Naive thymus-derived CD4-positive, alpha-beta T cell (primary cell): ENCODE measurements around the gene MAPK7. TPM values are rescaled to one million over a fixed set of nuclear protein-coding genes. Genes with fewer than 3 reads are reported as not detected.
A peak's percentile ranks its signal among the peaks of the same experiment; 100 is the strongest.

ENCODE experiments used
- ATAC-seq: fragments of 150-1000 bp; cut with Tn5 transposase; 2 replicates; pipeline ENCODE4 v1.10.0; 2021; ENCODE audit warnings: mild to moderate bottlenecking, moderate library complexity
- CTCF ChIA-PET: fragments of 350-600 bp; sonication (Branson Sonifier 250); formaldehyde crosslinking; loops from one replicate; lab custom pipeline; 2021; ENCODE audit warnings: antibody characterized with exemption; lab: Charles Lee
- POLR2A ChIA-PET: fragments of 350-600 bp; sonication (Branson Sonifier 250); formaldehyde crosslinking; loops from one replicate; lab custom pipeline; 2021; ENCODE audit warnings: antibody characterized with exemption, inconsistent platforms; lab: Charles Lee
- DNase-seq, 9 donors: peaks; one replicate each; pipeline versions ENCODE4 v3.0.0 to v3.0.0-alpha.2; 2020 to 2022; ENCODE audit warnings: mixed read lengths in 1 of 9
- H3K27ac ChIP-seq: one replicate; pipeline ENCODE4 v1.7.0; 2013; ENCODE audit warnings: mild to moderate bottlenecking, low read depth, low read length, moderate library complexity
- H3K27me3 ChIP-seq, 2 donors: one replicate each; pipeline ENCODE4 v1.7.0; 2013; ENCODE audit warnings: low read length in 2 of 2, mild to moderate bottlenecking in 2 of 2, moderate library complexity in 2 of 2; ENCODE audit not compliant: control insufficient read depth in 2 of 2, insufficient read depth in 2 of 2
- H3K36me3 ChIP-seq, 3 experiments: 1 replicate in 2 of 3; 2 replicates in 1 of 3; pipeline ENCODE4 v1.7.0; 2013; ENCODE audit warnings: low read length in 3 of 3, mild to moderate bottlenecking in 3 of 3, moderate library complexity in 1 of 3; ENCODE audit not compliant: insufficient read depth in 3 of 3, control insufficient read depth in 2 of 3
- H3K4me1 ChIP-seq, 2 donors: one replicate each; pipeline ENCODE4 v1.7.0; 2013; ENCODE audit warnings: low read length in 2 of 2, mild to moderate bottlenecking in 2 of 2, moderate library complexity in 1 of 2; ENCODE audit not compliant: control insufficient read depth in 2 of 2, insufficient read depth in 2 of 2
- H3K4me3 ChIP-seq: 2 replicates; pipeline ENCODE4 v1.7.0; 2013; ENCODE audit warnings: mild to moderate bottlenecking, low read length
- H3K9me3 ChIP-seq, 3 experiments: 1 replicate in 2 of 3; 2 replicates in 1 of 3; pipeline ENCODE4 v1.7.0; 2013; ENCODE audit warnings: low read length in 3 of 3; ENCODE audit not compliant: control insufficient read depth in 2 of 3
- H3K27ac Mint-ChIP-seq, 9 donors: one replicate each; pipeline ENCODE4 v1.8.0; 2020 to 2022; ENCODE audit warnings: mixed read lengths in 9 of 9, mild to moderate bottlenecking in 8 of 9, moderate library complexity in 5 of 9, inconsistent platforms in 2 of 9
- H3K27me3 Mint-ChIP-seq, 5 donors: one replicate each; pipeline ENCODE4 v1.8.0; 2021 to 2022; ENCODE audit warnings: mixed read lengths in 5 of 5, mild to moderate bottlenecking in 1 of 5
- H3K36me3 Mint-ChIP-seq, 5 donors: one replicate each; pipeline ENCODE4 v1.8.0; 2020 to 2022; ENCODE audit warnings: mixed read lengths in 5 of 5, mild to moderate bottlenecking in 3 of 5, inconsistent platforms in 1 of 5
- H3K4me1 Mint-ChIP-seq, 7 donors: one replicate each; pipeline ENCODE4 v1.8.0; 2020 to 2022; ENCODE audit warnings: mixed read lengths in 7 of 7, mild to moderate bottlenecking in 3 of 7, inconsistent platforms in 1 of 7
- H3K4me3 Mint-ChIP-seq, 10 donors: one replicate each; pipeline ENCODE4 v1.8.0; 2020 to 2022; ENCODE audit warnings: mild to moderate bottlenecking in 10 of 10, mixed read lengths in 10 of 10, moderate library complexity in 6 of 10, inconsistent platforms in 2 of 10
- H3K9me3 Mint-ChIP-seq, 11 donors: one replicate each; pipeline ENCODE4 v1.8.0; 2020 to 2022; ENCODE audit warnings: mixed read lengths in 11 of 11, mild to moderate bottlenecking in 4 of 11, inconsistent platforms in 1 of 11, moderate library complexity in 1 of 11
- intact Hi-C, 2 donors: fragments of 100-400 bp; cut with micrococcal nuclease; formaldehyde crosslinking; loops; one replicate each; pipeline ENCODE4 v1.15.1; 2023
- polyA plus RNA-seq, 2 donors: library from polyadenylated mRNA; unstranded; fragments of 300-500 nt; fragmentation: Illumina TruSeq; gene quantifications; one replicate each; pipeline ENCODE4 v1.2.3, GENCODE V29; 2021
- total RNA-seq, 6 experiments: library from RNA in 5 of 6; stranded (reverse) in 5 of 6; gene quantifications; 1 replicate in 5 of 6; 2 replicates in 1 of 6; pipeline ENCODE4 v1.2.3 and lab custom pipeline; 2021 to 2026

Gene MAPK7
- total and polyA plus RNA-seq, 7 experiments from 2014 or later: 4.3 to 50.5 (median 25.7) TPM

DNA sequence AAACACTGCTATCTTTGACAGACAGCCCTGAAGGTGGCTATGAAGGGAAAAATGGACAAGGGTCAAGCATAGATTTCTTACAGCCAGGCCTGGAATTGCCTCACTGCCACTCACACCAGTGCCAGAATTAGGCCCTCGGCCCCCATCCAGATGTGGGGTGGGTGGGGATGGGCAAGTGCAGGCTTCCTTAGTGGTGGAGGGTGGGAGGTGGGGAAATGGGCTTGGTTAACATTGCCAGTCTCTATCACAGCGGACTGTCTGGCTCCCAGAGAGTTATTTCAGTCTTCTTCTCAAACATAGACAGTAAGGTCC is 40.6 kb upstream of the MAPK7 start:
- CTCF ChIA-PET: interaction anchor here (1.1 to 1.3 kb wide), 2 partner anchors 31 to 36 kb away, joined by 3 to 4 read pairs; no protein-coding TSS in a partner anchor
- POLR2A ChIA-PET: interaction anchor here (1.0 kb wide), 1 partner anchor 8 kb away, joined by 3 read pairs; no protein-coding TSS in a partner anchor
- H3K4me1 ChIP-seq: no peaks in the 10 kb centered on the region
- H3K4me1 Mint-ChIP-seq: peaks cover 0 to 2% (median 0%) of the 10 kb centered on the region in 7 donors
- H3K27me3 ChIP-seq: no peaks in the 10 kb centered on the region
- DNase-seq: no peak
- no peak overlapping the region for H3K27ac Mint-ChIP-seq
- no peaks in the 10 kb centered on the region for H3K9me3 Mint-ChIP-seq
- ATAC-seq: no peak
- no peak overlapping the region for H3K4me3 ChIP-seq
- H3K4me3 Mint-ChIP-seq: no peak overlapping the region
- no peak overlapping the region for H3K27ac ChIP-seq
- H3K36me3 ChIP-seq: no peaks in the 10 kb centered on the region
- H3K27me3 Mint-ChIP-seq: peaks cover 8 to 39% (median 29%) of the 10 kb centered on the region in 5 donors
- H3K36me3 Mint-ChIP-seq: no peaks in the 10 kb centered on the region
- no peaks in the 10 kb centered on the region for H3K9me3 ChIP-seq
- intact Hi-C loops: loop anchor here in 1 of 2 donors (1.0 kb wide), 1 partner anchor 110 kb away; no protein-coding TSS in a partner anchor

DNA sequence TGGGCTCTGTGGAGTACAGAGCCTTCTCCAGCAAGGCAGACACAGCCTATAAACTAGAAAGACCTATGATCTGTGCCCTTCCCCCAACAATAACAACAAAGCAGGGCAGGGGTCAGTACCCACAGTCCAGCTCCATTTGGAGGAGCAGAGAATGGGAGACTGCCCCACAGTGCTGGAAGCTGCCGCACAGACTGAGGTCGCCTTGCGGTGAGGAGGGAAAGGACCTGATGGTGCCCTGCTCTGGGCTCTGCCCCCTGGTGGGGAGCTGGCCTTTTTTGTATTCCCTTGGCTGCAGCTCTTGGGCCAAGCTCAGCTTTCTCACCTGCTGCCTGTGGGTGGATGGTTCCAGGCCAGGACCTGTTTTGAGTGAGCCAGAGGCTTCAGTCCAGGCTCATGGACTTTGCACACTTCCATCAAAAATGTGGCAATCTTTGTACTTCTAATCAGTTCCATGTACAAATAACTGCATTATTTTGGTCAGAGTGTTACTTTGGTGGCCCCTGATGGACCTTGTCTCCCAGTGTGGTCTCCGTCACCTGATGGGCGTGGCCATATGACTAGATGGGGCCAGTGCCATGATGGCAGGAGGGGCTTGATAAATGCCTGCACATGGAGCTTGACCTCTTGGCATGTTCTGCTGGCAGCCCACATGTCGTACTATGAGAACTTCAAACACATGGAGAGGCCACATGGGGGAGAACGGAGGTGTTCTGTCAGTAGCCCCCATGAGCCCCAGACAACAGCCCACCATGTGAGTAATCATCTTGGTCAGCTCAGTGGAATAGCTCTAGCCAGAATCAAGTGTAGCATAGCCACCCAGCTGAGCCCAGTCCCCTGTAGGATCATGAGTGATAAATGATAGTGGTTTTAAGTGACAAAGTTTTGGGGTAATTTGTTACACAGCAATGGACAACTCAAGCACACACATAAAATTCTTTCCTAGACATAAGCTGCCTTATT is 40.0 kb upstream of the MAPK7 start:
- no peaks in the 10 kb centered on the region for H3K4me1 Mint-ChIP-seq
- CTCF ChIA-PET: interaction anchor here (1.1 to 1.6 kb wide), 3 partner anchors 32 to 109 kb away, joined by 3 to 8 read pairs (median 4); no protein-coding TSS in a partner anchor
- no peak overlapping the region for H3K4me3 ChIP-seq
- ATAC-seq (peak; percentile 95), DNase-seq (peak; percentile 47 to 69 (median 63))
- no peaks in the 10 kb centered on the region for H3K36me3 ChIP-seq
- POLR2A ChIA-PET: interaction anchor here (0.8 to 1.3 kb wide), 3 partner anchors 9 to 51 kb away, joined by 3 to 4 read pairs (median 3); no protein-coding TSS in a partner anchor
- H3K9me3 ChIP-seq: no peaks in the 10 kb centered on the region
- no peak overlapping the region for H3K4me3 Mint-ChIP-seq
- no peak overlapping the region for H3K27ac Mint-ChIP-seq
- no peaks in the 10 kb centered on the region for H3K27me3 ChIP-seq
- no peaks in the 10 kb centered on the region for H3K9me3 Mint-ChIP-seq
- no peaks in the 10 kb centered on the region for H3K4me1 ChIP-seq
- no peak overlapping the region for H3K27ac ChIP-seq
- no peaks in the 10 kb centered on the region for H3K36me3 Mint-ChIP-seq
- intact Hi-C loops: loop anchor here in 1 of 2 donors (1.0 kb wide), 1 partner anchor 109 kb away; no protein-coding TSS in a partner anchor
- peaks cover 8 to 39% (median 28%) of the 10 kb centered on the region in 5 donors for H3K27me3 Mint-ChIP-seq

DNA sequence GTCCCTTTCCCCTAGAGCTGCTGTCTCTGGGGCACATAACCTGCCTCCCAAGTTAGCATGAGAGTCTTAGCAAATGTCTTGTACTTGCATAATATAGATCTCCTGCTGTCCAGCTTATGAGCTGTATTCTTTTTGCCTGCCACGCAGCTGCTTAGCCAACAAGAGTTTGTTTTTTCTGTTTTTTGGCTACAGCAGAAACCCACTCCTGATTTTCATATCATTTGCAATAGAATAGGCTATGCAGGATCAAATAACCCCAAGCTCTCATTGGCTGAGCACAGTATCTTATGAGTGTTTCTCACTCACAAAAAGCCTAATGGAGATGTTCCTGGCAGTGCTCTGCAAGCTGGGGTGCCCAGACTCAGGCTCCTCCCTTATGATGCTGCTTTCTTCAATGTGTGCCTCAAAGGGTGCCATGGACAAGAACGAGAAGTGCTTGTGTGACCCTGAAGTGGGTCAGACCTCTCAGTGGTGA is 38.9 kb upstream of the MAPK7 start:
- Mint-ChIP-seq H3K4me3 (no peak overlapping the region), H3K9me3 (no peaks in the 10 kb centered on the region), H3K36me3 (no peaks in the 10 kb centered on the region), H3K27ac (no peak overlapping the region), H3K27me3 (peaks cover 8 to 39% (median 28%) of the 10 kb centered on the region in 5 donors), H3K4me1 (no peaks in the 10 kb centered on the region)
- Histone ChIP-seq H3K4me1 (no peaks in the 10 kb centered on the region), H3K36me3 (no peaks in the 10 kb centered on the region), H3K4me3 (no peak overlapping the region), H3K27me3 (no peaks in the 10 kb centered on the region), H3K27ac (no peak overlapping the region), H3K9me3 (no peaks in the 10 kb centered on the region)
- ATAC-seq: no peak
- ChIA-PET POLR2A (interaction anchor here (1.3 kb wide), 1 partner anchor 33 kb away, joined by 4 read pairs; no protein-coding TSS in a partner anchor), CTCF (interaction anchor here (1.3 to 1.6 kb wide), 2 partner anchors 38 to 108 kb away, joined by 4 to 8 read pairs; no protein-coding TSS in a partner anchor)
- intact Hi-C loops: no loop called here
- DNase-seq: no peak

DNA sequence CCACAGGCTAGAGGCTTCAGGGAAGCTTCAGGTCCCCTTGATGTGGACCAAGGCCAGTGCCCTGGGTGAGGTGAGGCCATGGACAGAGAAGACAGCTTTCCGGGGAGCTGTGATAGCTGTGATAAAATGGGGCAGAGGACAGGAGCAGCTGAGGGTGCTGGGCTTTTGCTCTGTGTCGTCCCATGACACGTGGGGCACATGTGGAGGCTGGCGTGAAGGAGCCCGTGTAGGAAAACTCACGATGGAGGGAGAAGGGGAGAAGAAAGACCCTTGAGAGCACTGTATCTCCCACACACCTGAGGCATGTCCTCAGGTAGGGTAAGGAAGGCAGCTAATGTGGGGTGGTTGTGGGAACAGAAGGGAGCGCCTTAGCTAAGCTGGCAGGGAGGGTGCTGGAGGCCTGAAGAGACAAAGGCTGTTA is 37.1 kb upstream of the MAPK7 start:
- no peak overlapping the region for H3K4me3 Mint-ChIP-seq
- POLR2A ChIA-PET: interaction anchor here (0.8 kb wide), 1 partner anchor 326 kb away, joined by 3 read pairs; no protein-coding TSS in a partner anchor

DNA sequence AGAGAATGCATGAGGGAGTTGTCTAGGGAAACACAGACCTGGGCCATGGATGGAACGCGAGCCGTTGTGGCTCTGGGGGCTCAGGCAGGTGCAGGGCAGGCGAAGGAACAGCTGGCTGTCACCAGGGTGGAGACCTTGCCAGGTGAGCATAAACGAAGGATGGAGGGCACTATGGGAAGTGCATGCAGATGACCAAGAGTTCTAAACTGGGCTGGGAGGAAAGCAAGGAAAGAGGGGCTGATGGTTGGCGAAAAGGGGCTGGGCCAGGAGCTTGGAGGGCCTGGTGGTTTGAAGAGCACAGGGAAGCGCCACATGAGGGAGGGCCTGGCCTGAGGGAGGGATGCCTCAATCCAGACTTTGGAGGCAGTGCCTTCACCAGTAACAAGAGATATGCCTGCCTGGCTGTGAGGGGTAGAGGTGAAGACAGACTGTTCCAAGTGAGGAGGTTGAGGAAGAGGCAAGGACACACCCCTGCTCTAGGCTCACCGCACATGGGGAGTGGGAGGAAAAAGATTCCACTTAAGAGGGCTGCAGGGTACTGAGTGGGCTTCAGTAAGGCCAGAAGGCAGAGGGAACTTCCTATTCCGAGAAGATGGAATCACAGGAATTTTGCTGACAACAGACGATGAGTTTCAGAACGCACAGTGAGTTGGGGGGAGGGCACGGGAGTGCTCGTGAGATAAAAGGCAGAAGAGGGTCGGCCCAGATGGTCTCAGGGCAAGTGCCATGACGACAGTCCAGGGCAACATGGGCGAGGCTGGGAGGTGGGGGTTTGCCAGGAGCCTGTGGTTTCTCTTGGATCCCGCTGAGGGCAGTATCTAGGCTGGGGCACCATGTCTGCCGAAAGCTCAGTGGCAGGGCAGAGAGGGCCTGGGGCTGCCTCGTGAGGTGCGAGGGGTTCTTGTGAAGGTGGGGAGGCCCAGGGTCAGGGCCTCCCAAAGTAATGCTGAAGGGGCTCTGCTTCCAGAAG is 36.4 kb upstream of the MAPK7 start:
- ATAC-seq: no peak
- no peak for DNase-seq
- H3K27me3 Mint-ChIP-seq: peaks cover 5 to 41% (median 28%) of the 10 kb centered on the region in 5 donors
- no peak overlapping the region for H3K4me3 Mint-ChIP-seq
- H3K4me1 Mint-ChIP-seq: no peaks in the 10 kb centered on the region
- Histone ChIP-seq H3K27ac (no peak overlapping the region), H3K4me1 (no peaks in the 10 kb centered on the region), H3K27me3 (no peaks in the 10 kb centered on the region), H3K36me3 (no peaks in the 10 kb centered on the region), H3K9me3 (no peaks in the 10 kb centered on the region), H3K4me3 (no peak overlapping the region)
- no peaks in the 10 kb centered on the region for H3K9me3 Mint-ChIP-seq
- intact Hi-C loops: no loop called here
- POLR2A ChIA-PET: interaction anchor here (0.8 kb wide), 1 partner anchor 325 kb away, joined by 3 read pairs; no protein-coding TSS in a partner anchor
- H3K27ac Mint-ChIP-seq: no peak overlapping the region
- CTCF ChIA-PET: no interaction called here
- no peaks in the 10 kb centered on the region for H3K36me3 Mint-ChIP-seq

More for the DNA sequence above, 37.1 kb upstream of the MAPK7 start:
- H3K36me3 ChIP-seq: no peaks in the 10 kb centered on the region
- Mint-ChIP-seq H3K27ac (no peak overlapping the region), H3K27me3 (peaks cover 5 to 39% (median 28%) of the 10 kb centered on the region in 5 donors), H3K9me3 (no peaks in the 10 kb centered on the region), H3K4me1 (no peaks in the 10 kb centered on the region), H3K36me3 (no peaks in the 10 kb centered on the region)
- H3K9me3 ChIP-seq: no peaks in the 10 kb centered on the region
- ATAC-seq (no peak), DNase-seq (no peak)
- H3K27me3 ChIP-seq: no peaks in the 10 kb centered on the region
- H3K4me3 ChIP-seq: no peak overlapping the region
- CTCF ChIA-PET: no interaction called here
- no peak overlapping the region for H3K27ac ChIP-seq
- intact Hi-C loops: no loop called here
- H3K4me1 ChIP-seq: no peaks in the 10 kb centered on the region
